A549 treated with DMSO at 1 μM for 4 hours (cell line): ENCODE data around the gene SERAC1. TPM values are rescaled to one million over a fixed set of nuclear protein-coding genes. Genes with fewer than 3 reads are reported as not detected.

Source experiments
- total RNA-seq: library from RNA; stranded (reverse); fragments of 200-300 nt; extraction: Qiagen RNA extraction; gene quantifications from 5 replicates; pipeline ENCODE4 v1.2.3, GENCODE V29; 2022; ENCODE audit warnings: low read depth

Gene SERAC1
- 3.0 to 3.9 TPM (median 3.5 TPM) in 5 replicates for total RNA-seq

GRCh38 chr6:158168040-158168289 lies at the start of gene SERAC1:
SERAC1 (minus strand) TSS chr6:158168262; CDS start chr6:158158363, 9,899 bp downstream.

Other genes with a start within 250 kb of the SERAC1 start
- 61.8 to 71.2 TPM (median 68.5 TPM) in 5 replicates for gene SYNJ2, start 186.4 kb downstream of the SERAC1 start, total RNA-seq
- 8.1 to 19.1 TPM (median 18.4 TPM) in 5 replicates for gene GTF2H5, start 88 bp upstream of the SERAC1 start, total RNA-seq
- 5.9 to 9.6 TPM (median 9.2 TPM) in 5 replicates for gene TULP4, start 144.2 kb upstream of the SERAC1 start, total RNA-seq